MV-4-11 (cell line): ENCODE data around the gene PPT1.

Experiments used
- DNase-seq: peaks from one replicate; lab custom pipeline; 2025; lab: John Stamatoyannopoulos, UW

PPT1 gene

GRCh38 chr1:40096977-40097782 lies at the start of gene PPT1:
PPT1 (minus strand) TSS chr1:40097252; CDS start chr1:40097238, 14 bp downstream.
- peak; percentile 54 for DNase-seq

DNA sequence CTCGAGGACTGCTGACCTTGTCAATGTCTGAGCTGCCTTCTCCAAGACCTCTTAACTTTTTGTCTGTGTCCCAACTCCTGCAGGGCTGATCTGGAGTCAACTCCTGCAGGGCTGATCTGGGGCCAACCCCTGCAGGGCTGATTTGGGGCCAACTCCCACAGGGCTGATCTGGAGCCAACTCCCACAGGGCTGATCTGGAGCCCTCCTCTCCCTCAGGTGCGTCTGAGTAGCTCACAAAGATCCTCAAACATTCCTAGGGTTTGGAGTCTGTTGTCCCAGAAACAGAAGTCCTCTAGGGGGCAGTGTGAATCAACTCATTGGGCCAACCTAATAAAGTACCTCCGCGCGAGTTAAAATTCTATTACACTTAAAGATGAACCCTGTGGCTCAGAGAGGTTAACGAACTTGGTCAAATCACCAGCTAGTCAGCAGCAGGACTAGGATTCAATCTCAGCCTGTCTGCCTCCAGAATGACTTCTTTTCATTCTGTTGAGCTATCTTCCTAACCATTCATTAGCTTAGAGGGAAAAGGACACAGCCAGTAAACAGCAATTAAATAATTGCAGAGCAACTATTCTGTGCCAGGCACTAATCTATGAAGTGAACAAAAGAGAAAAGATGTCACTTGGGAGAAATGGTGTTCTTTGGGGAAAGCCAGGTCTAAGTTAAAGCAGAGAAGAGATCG lies 47.0 kb upstream of the PPT1 start:
- DNase-seq: peak; percentile 65

- DNase-seq: no peak
Measured at GRCh38 chr1:40141878-40142535, 45.0 kb upstream of the PPT1 start.

DNA sequence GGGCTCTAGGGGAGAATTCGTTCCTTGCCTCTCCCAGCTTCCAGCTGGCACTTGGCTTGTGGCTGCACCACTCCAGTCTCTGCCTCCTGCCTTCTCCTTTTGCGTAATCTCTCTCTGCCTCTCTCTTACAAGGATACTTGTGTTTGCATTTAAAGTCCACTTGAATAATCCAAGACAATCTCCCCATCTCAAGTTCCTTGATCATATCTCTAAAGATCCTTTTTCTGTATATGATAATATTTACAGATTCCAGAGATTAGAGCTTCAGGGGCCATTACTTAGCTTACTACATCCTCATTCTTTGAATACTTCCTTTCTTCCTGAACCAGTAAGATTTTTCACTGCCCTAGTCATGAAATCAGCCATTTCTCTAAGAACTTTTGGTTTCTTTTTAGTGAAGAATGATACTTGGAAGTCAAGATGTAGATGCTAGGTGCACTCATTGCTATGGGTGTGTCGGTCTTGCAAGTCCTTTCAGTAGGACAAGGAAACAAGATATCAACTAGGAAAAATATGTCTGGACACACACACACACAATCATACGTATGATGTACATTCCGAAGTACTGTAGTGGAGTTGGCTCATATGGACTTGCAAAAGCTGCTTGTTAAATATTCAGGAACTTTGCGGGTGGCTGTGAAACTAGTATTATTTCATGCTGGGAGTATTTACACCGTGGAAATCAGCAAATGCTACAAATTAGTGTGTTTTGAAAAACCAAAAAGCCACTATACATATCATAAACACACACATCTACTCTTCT lies 43.3 kb upstream of the PPT1 start:
- DNase-seq: peak; percentile 43

DNA sequence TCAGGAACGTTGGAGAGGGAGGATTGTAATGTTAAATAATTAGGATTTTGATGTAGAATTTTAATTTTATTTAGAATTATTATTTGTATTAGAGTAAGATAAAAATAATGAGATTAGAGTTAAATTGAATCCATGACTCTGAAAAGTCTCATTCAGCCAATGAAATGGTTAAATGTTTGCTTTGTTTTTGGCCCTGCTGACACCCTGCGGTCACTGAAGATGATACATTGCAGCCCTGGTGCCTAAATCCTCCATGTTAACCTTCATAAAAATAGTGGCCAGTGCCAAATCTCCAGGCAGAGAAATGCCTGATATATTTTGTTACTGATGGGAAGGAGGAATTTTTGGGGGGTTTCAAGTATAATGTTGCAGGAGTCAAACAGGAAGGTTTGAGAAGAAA lies 36.8 kb upstream of the PPT1 start:
- no peak for DNase-seq

DNA sequence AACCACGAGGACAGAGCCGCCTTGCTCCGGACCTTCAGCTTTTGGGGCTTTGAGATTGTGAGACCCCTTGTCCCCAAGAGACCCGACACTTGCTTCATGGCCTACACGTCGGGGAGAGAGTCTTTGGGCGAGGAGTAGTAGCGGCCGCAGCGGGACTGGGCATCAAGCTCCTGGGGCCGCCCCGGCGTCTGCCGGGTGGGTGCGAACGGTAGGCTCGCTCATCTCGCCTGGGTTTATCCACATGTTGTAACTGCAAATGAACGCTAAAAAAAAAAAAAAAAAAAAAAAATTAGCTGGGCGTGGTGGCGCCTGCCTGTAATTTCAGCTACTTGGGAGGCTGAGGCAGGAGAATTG lies 36.2 kb upstream of the PPT1 start:
- no peak for DNase-seq

DNA sequence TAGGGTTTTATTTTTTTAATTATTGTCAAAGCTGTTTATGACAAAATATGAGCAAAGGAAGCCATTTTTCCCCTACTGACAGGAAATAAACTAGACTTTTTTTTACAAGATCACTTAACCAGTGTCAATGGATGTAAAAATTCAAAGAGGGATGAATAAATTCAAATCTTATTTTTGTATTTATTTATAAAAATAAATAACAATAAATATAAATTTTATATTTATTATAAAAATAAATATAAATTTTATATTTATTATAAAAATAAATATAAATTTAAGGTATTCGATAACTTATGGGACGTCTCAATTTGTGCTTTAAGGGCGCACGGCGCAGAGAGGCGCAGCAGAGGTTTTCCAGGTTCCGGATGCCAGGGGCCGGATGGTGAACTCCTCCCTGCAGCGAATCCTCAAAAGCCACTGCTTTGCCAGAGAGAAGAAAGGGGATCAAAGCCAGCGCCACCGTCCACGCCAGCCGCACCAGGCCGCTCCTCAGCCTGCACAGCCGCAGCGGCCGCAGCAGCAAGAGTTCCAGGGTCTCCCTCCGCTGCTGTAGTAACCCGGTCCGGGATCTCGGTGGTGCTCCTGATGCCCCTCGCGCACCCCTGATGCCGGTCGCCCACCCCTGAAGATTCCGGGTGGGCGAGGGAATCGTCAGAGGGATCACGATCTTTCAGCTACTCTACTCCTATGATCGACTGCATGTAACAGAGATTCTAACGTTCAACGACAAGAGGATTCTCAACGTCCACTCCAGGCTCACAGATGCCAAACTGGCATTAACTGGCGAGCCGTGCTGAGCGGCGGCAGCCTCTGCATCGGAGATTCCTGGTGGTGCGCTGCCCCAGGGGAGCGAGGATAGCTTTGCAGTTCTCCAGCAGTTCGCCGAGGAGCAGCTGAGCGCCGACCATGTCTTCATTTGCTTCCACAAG lies 35.6 kb upstream of the PPT1 start:
- no peak for DNase-seq

DNA sequence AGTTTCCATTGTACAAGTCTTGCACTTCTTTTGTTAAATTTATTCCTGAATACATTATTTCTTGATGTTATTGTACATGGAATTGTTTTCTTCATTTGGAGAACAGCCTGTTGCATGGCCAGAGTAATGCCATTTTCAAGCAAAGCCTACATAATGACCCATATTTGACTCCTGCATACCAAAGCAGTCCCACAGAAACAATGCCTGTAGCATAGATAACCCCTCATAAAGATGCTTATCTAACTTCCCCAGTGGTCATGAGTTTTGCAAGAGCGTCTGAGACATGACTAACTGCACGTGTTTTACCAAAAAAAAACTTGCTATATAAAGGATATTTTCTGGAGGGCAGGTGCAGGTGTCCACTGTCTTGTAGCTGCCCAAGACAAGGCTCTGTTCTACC lies 33.8 kb upstream of the PPT1 start:
- peak; percentile 58 for DNase-seq

- DNase-seq: no peak
Measured at GRCh38 chr1:40122855-40123254, 25.8 kb upstream of the PPT1 start.

DNA sequence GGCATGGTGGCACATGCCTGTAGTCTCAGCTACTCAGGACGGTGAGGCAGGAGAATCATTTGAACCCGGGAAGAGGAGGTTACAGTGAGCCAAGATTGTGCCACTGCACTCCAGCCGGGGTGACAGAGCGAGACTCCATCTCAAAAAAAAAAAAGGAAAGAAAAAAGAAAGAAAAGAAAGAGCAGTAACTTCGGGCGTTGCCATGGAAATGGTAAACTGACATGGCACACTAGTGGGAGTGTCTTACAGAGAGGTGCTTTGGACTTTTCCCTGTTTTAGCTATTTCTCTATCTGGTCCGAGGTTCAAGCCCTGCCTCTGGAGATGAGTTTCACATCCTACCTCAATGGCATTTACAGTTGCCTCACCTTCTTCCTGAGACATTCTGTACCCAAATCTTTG lies 23.1 kb upstream of the PPT1 start:
- DNase-seq: no peak

DNA sequence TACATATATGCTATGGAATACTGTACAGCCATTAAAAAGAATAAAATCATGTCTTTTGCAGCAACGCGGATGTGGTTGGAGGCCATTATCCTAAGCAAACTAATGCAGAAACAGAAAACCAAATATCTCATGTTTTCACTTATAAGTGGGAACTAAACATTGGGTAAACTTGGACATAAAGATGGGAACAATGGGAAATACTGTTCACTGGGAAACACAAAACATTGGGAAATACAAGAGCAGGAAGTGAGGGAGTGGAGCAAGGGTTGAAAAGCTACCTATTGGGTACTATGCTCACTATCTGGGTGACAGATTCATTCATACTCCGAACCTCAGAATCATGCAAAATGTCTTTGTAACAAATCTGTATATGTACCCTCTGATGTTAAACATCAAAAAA lies 17.3 kb upstream of the PPT1 start:
- DNase-seq: no peak

DNA sequence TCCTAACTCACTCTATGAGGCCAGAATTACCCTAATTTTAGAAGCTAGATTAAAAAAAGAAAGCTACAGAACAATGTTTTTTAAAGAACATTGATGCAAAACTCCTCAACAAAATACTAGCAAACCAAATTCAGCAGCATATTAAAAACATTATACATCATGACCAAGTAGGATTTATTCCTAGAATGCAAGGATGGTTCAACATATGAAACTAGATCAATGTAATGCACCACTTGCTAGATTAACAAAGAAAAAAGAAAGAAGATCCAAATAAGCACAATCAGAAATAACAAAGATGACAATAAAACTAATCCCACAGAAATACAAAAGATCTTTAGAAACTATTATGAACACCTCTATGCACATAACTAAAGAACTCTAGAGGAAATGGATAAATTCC lies 13.3 kb upstream of the PPT1 start:
- DNase-seq: no peak

- no peak for DNase-seq
Measured at GRCh38 chr1:40107290-40107959, 10.4 kb upstream of the PPT1 start.

DNA sequence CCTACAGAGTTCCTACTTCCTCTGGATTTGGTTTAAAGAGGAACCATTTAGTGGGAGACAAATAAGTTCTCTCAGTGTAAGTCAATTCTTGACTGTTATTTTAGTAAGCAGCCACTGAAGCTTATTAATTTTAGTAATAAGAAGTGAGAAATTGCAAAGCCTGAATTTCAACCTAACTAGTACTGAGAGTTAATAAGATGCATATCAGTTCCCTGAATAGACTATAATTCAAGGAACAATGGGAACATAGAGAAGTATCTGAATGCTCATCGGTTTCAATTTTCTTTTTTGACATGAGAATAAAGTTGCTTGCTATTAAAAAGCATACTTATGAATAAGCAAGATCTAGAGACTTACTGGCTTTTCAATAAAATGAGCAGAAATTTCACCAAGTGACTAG lies 8.0 kb upstream of the PPT1 start:
- no peak for DNase-seq

DNA sequence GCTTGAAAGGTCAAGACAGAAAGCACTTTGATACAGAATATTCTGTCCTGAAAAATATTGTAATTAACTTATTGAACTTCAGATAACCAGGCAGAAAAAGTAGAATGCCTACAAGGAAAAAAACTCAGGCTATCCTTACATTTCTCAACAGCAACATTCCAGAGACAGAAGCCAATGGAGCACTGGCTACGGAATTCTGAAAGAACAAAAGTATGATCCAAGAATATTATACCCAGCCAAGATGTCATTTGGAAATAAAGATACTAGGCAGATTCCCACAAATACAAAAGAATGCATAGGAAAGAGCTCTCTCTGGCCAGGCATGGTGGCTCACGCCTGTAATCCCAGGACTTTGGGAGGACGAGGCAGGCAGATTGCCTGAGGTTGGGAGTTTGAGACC lies 5.8 kb upstream of the PPT1 start:
- no peak for DNase-seq

GRCh38 chr1:40102038-40102437 lies 5.0 kb upstream of the PPT1 start:
- no peak for DNase-seq

- DNase-seq: no peak
Measured at GRCh38 chr1:40096646-40096976, 441 bp downstream of the PPT1 start.

DNA sequence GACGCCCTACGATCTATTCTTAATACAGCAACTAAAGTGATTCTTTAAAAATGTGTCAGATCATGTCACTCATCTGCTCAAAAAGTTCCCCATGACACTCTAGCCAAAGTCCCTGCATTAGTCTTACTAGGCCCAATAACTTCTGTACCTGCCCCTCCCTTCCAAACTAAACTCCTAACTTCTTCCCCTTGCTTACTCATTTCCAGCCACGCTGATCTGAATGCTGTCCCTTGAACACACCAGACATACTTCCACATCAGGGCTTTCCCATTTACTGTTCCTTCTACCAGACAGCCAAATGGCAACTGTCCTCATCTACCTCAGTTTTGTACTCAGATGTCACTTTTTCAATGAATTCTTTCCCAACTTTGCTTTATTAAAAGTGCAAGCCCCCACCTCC lies 1.2 kb downstream of the PPT1 start:
- no peak for DNase-seq

- peak; percentile 76 for DNase-seq
Measured at GRCh38 chr1:40094466-40095110, 2.5 kb downstream of the PPT1 start.
